ENCODE measurements around the gene SNAPC4. TPM values are rescaled to one million over a fixed set of nuclear protein-coding genes. Genes with fewer than 3 reads are reported as not detected.
A peak's percentile ranks its signal among the peaks of the same experiment; 100 is the strongest.

Gene SNAPC4
- polyA plus RNA-seq, 2 of the 4 experiments (the other 2 are of a cell fraction) = 2.7 to 10.3 TPM

DNA sequence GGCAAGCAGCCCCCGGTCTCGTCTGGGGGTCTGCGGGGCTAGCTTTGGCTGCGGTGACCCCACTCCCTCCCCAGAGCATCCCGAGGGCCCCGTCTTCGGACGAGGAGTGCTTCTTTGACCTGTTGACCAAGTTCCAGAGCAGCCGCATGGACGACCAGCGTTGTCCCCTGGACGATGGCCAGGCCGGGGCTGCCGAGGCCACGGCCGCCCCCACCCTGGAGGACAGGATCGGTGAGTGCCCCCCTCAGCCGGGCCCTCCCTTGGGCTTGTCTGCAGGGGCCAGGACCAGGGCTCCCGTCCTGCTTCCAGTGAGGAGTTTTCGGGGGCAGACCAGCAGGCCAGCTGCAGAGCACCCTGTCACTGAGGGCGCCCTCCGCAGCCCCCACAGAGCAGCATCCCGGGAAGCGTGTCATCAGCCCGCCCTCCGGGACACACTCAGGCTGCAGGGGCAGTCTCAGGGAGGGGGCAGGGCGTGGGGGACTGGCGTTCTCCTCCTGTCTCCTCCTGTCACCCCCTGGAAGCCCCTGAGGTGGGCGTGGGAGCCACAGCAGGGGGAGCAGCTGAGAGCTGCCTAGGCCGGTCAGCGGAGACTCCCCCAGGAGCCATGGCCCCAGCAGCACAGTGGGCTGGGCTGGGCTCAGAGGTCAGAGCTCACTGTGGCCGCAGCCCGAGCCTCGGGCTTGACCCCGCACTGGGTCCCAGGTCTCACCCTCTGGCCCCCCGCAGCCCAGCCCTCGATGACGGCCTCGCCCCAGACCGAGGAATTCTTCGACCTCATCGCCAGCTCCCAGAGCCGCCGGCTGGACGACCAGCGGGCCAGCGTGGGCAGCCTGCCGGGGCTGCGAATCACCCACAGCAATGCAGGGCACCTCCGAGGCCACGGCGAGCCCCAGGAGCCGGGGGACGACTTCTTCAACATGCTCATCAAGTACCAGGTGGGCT, 44.1 kb downstream of the SNAPC4 start:
- no peak for ATAC-seq
- ChIA-PET POLR2A (no interaction called here), CTCF (interaction anchor here (0.7 to 3.2 kb wide), 4 partner anchors 10 to 137 kb away, joined by 3 to 12 read pairs (median 4); partner anchors contain the start of gene SNAPC4)
- Histone ChIP-seq H3K4me2 (peak overlapping the region; percentile 66), H3K4me1 (peaks cover 27% of the 10 kb centered on the region), H3K4me3 (no peak overlapping the region), H3K27ac (peak overlapping the region in 1 of 2 experiments; percentile 57; a peak in 3 of 6 replicates), H3K9me3 (no peaks in the 10 kb centered on the region)
- FAIRE-seq = no peak
- no peak for DNase-seq (ENCODE audit: low read depth in 1 of 2, low spot score in 1 of 2)
- TF ChIP-seq, protein P1, sequence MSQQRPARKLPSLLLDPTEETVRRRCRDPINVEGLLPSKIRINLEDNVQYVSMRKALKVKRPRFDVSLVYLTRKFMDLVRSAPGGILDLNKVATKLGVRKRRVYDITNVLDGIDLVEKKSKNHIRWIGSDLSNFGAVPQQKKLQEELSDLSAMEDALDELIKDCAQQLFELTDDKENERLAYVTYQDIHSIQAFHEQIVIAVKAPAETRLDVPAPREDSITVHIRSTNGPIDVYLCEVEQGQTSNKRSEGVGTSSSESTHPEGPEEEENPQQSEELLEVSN (IDR thresholded peaks at IDR 0.05; ENCODE audit: borderline replicate concordance, low read depth) = no peak
- TF ChIP-seq RNF2 (IDR thresholded peaks at IDR 0.05; ENCODE audit: borderline replicate concordance, low read depth) = no peak
- no peak for TF ChIP-seq ZSCAN20 (CRISPR knock-in tag; IDR thresholded peaks at IDR 0.05)
- 71% methylated on average over 32 of the region's 54 CpGs for WGBS (ENCODE audit: missing lambda C conversion rate)

DNA sequence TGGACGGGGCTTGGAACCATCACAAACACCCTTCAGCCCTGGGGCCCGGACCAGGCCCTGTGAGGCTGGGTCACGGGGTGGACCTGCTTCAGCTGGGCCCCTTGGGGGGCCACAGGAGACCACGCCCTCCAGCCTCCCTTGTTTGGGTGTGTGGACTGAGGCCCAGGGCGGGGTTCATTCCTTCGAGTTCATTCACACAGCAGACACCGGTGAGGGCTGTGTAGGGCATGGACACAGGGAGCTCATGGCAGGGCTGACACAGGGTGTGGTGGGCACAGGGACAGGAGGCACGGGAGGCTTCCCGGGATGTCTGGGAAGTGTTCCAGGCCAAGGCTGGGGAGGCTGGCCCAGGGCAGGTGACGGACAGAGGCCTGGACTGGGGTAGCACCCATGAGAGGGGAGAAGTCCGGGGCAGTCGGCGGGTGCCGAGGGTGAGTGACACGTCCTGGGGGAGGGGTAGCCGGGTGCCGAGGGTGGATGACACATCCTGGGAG, 45.3 kb downstream of the SNAPC4 start:
- Histone ChIP-seq H3K4me3 (no peak overlapping the region), H3K4me1 (peaks cover 27% of the 10 kb centered on the region), H3K9me3 (no peaks in the 10 kb centered on the region), H3K4me2 (peak overlapping the region; percentile 66), H3K27ac (peak overlapping the region in 1 of 2 experiments; percentile 66; a peak in 3 of 6 replicates)
- no peak for FAIRE-seq
- ChIA-PET CTCF (interaction anchor here (1.2 to 3.2 kb wide), 6 partner anchors 9 to 135 kb away, joined by 3 to 15 read pairs (median 6); partner anchors contain the start of gene DNLZ), POLR2A (interaction anchor here (1.8 kb wide), 1 partner anchor 9 kb away, joined by 25 read pairs; the partner anchor contains the start of gene DNLZ)
- peak; percentile 12 to 51; a peak in 5 of 6 replicates for ATAC-seq
- WGBS (ENCODE audit: missing lambda C conversion rate) = 13% methylated on average over 7 of the region's 17 CpGs
- TF ChIP-seq, protein P2, sequence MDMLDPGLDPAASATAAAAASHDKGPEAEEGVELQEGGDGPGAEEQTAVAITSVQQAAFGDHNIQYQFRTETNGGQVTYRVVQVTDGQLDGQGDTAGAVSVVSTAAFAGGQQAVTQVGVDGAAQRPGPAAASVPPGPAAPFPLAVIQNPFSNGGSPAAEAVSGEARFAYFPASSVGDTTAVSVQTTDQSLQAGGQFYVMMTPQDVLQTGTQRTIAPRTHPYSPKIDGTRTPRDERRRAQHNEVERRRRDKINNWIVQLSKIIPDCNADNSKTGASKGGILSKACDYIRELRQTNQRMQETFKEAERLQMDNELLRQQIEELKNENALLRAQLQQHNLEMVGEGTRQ (IDR thresholded peaks at IDR 0.05) = no peak
- TF ChIP-seq, protein P3, sequence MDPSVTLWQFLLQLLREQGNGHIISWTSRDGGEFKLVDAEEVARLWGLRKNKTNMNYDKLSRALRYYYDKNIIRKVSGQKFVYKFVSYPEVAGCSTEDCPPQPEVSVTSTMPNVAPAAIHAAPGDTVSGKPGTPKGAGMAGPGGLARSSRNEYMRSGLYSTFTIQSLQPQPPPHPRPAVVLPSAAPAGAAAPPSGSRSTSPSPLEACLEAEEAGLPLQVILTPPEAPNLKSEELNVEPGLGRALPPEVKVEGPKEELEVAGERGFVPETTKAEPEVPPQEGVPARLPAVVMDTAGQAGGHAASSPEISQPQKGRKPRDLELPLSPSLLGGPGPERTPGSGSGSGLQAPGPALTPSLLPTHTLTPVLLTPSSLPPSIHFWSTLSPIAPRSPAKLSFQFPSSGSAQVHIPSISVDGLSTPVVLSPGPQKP (IDR thresholded peaks at IDR 0.05; ENCODE audit: low read depth, low read length) = no peak
- TF ChIP-seq ESRRA (IDR thresholded peaks at IDR 0.05; ENCODE audit: borderline replicate concordance, low read length) = no peak
- DNase-seq (ENCODE audit: low read depth in 1 of 2, low spot score in 1 of 2) = peak; percentile 23 to 52

DNA sequence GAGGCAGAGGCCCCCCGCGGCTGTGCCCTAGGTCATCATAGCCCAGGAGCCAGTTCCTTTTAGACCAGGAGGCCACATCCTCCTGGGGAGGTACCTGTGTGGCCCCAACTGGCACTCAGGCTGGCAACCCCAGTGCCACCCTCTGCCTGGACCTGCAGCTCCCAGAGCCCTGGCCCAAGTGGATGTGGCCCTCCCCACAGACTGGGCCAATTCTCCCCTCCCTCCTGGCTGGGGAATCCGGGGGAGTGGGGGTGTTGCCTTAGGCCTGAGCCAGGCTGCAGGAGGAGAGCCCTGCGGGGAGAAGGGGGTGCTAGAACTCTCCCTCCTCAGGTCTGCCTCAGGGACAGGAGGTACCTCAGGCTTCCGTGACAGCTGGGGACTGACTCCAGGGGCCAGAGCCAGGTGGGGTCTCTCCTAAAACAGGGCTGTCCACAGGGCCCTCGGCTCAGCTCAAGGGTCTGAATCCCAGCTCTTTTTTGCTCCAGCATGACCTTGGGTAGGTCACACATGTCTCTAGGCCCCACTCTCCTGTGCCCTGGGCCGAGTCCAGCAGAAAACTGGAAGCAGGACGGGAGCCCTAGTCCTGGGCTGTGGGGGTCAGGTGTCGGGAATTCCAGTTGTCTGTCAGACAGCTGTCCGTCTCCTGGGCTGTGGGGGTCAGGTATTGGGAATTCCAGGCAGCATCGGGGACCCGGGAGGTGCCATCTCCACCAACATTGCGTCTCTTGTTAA, 46.0 kb downstream of the SNAPC4 start:
- H3K4me1 ChIP-seq = peaks cover 27% of the 10 kb centered on the region
- H3K4me3 ChIP-seq = no peak overlapping the region
- WGBS (ENCODE audit: missing lambda C conversion rate) = 86% methylated on average over 8 of the region's 13 CpGs
- no peak for DNase-seq (ENCODE audit: low read depth in 1 of 2, low spot score in 1 of 2)
- FAIRE-seq = no peak
- no peak overlapping the region; the same call in 2 of the 3 replicates for H3K4me2 ChIP-seq
- H3K27ac ChIP-seq = peak overlapping the region in 1 of 2 experiments; percentile 66; a peak in 3 of 6 replicates
- TF ChIP-seq BHLHE40 (IDR thresholded peaks at IDR 0.05; ENCODE audit: low read depth, low read length) (no peak), HDAC2 (IDR thresholded peaks at IDR 0.05) (no peak)
- ChIA-PET CTCF (interaction anchor here (1.2 to 3.2 kb wide), 5 partner anchors 8 to 47 kb away, joined by 3 to 15 read pairs (median 6); partner anchors contain the start of gene DNLZ), POLR2A (interaction anchor here (1.8 kb wide), 1 partner anchor 9 kb away, joined by 25 read pairs; the partner anchor contains the start of gene DNLZ)
- no peaks in the 10 kb centered on the region for H3K9me3 ChIP-seq
- ATAC-seq = peak; percentile 5 to 11; a peak in 4 of 6 replicates

DNA sequence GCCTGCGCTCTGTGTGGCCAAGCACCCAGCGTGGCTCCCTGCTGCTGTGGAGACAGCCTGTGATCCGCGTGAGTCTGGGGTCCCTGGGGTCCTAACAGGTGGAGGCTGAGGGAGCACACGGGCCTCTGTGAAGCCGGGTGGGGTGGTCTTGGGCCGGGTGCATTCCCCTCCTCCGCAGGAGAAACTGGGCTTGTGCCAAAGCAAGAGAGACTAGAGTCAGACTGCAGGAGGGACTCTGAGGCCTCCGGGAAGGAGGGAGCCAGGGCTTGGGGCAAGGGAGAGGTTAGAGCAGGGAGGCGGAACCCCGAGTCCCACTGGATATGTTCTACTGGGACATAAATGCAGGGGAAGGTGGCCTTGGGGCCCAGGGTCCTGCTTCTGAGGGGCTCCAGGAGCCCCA, 46.9 kb downstream of the SNAPC4 start:
- Histone ChIP-seq H3K27ac (no peak overlapping the region), H3K4me2 (no peak overlapping the region), H3K4me3 (no peak overlapping the region), H3K9me3 (no peaks in the 10 kb centered on the region), H3K4me1 (peaks cover 27% of the 10 kb centered on the region)
- ATAC-seq (0 out of 6 replicates have a peak, but pooled peaks of 1 of the 2 experiments have one; percentile 2), FAIRE-seq (no peak), DNase-seq (ENCODE audit: low read depth in 1 of 2, low spot score in 1 of 2) (no peak)
- TF ChIP-seq RNF2 (IDR thresholded peaks at IDR 0.05; ENCODE audit: borderline replicate concordance, low read depth) = no peak
- TF ChIP-seq, protein P4, sequence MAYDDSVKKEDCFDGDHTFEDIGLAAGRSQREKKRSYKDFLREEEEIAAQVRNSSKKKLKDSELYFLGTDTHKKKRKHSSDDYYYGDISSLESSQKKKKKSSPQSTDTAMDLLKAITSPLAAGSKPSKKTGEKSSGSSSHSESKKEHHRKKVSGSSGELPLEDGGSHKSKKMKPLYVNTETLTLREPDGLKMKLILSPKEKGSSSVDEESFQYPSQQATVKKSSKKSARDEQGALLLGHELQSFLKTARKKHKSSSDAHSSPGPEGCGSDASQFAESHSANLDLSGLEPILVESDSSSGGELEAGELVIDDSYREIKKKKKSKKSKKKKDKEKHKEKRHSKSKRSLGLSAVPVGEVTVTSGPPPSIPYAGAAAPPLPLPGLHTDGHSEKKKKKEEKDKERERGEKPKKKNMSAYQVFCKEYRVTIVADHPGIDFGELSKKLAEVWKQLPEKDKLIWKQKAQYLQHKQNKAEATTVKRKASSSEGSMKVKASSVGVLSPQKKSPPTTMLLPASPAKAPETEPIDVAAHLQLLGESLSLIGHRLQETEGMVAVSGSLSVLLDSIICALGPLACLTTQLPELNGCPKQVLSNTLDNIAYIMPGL (CRISPR knock-in tag; IDR thresholded peaks at IDR 0.05; ENCODE audit: borderline replicate concordance) = no peak
- no peak for TF ChIP-seq JUN (IDR thresholded peaks at IDR 0.05)
- no peak for TF ChIP-seq RAD21 (conservative IDR thresholded peaks at IDR 0.05 in 1 of 2, IDR thresholded peaks at IDR 0.05 in 1 of 2)
- TF ChIP-seq EHMT2 (IDR thresholded peaks at IDR 0.05; ENCODE audit: low read depth) = no peak
- TF ChIP-seq HDAC2 (IDR thresholded peaks at IDR 0.05) = no peak
- POLR2A ChIA-PET = no interaction called here
- 68% methylated on average over 6 of the region's 11 CpGs for WGBS (ENCODE audit: missing lambda C conversion rate)
- CTCF ChIA-PET = interaction anchor here (1.6 to 2.0 kb wide), 4 partner anchors 10 to 36 kb away, joined by 3 to 15 read pairs (median 7); partner anchors contain the start of gene DNLZ

All from A549 (cell line).